WTC11 (cell line): Measurements from ENCODE around the gene MSI2. TPM values are rescaled to one million over a fixed set of nuclear protein-coding genes. Genes with fewer than 3 reads are reported as not detected.

Source experiments
- ATAC-seq: fragments of 200-7000 bp; cut with Tn5 transposase; 2 replicates; pipeline ENCODE4 v1.10.0; 2021; ENCODE audit warnings: mild to moderate bottlenecking, moderate library complexity
- CTCF ChIA-PET: fragments of 300-600 bp; sonication (Branson Sonifier 250); formaldehyde crosslinking; loops from one replicate; lab custom pipeline; 2021; ENCODE audit warnings: antibody characterized with exemption; lab: Charles Lee
- POLR2A ChIA-PET: fragments of 350-600 bp; sonication (Branson Sonifier 250); formaldehyde crosslinking; loops from one replicate; lab custom pipeline; 2021; ENCODE audit warnings: antibody characterized with exemption; lab: Charles Lee
- DNase-seq: peaks from one replicate; pipeline ENCODE4 v3.0.0; 2021; ENCODE audit warnings: low spot score
- H3K27ac Mint-ChIP-seq: 2 replicates; pipeline ENCODE4 v1.8.0; 2021; ENCODE audit warnings: mixed read lengths
- H3K27me3 Mint-ChIP-seq: 2 replicates; pipeline ENCODE4 v1.8.0; 2021; ENCODE audit warnings: low read depth, mild to moderate bottlenecking, moderate library complexity, mixed read lengths
- H3K36me3 Mint-ChIP-seq: 2 replicates; pipeline ENCODE4 v1.8.0; 2021; ENCODE audit warnings: mixed read lengths
- H3K4me1 Mint-ChIP-seq: 2 replicates; pipeline ENCODE4 v1.8.0; 2022; ENCODE audit warnings: mixed read lengths
- H3K4me3 Mint-ChIP-seq: 2 replicates; pipeline ENCODE4 v1.8.0; 2021; ENCODE audit warnings: mild to moderate bottlenecking, moderate library complexity, mixed read lengths
- H3K9me3 Mint-ChIP-seq: 2 replicates; pipeline ENCODE4 v1.8.0; 2021; ENCODE audit warnings: mixed read lengths
- CREM ChIP-seq: sonication (generic); formaldehyde crosslinking; IDR thresholded peaks from 2 replicates; pipeline ENCODE4 v1.8.1; 2022; ENCODE audit warnings: mild to moderate bottlenecking, missing genetic modification reagents, moderate library complexity
- E2F5 ChIP-seq: sonication (generic); formaldehyde crosslinking; IDR thresholded peaks from 2 replicates; pipeline ENCODE4 v1.8.1; 2022; ENCODE audit warnings: mild to moderate bottlenecking, moderate library complexity, missing genetic modification reagents
- FOXK1 ChIP-seq: sonication (generic); formaldehyde crosslinking; IDR thresholded peaks from 2 replicates; pipeline ENCODE4 v1.8.0; 2022; ENCODE audit warnings: mild to moderate bottlenecking, moderate library complexity, missing genetic modification reagents
- JUN ChIP-seq: sonication (generic); formaldehyde crosslinking; IDR thresholded peaks from 2 replicates; pipeline ENCODE4 v1.8.0; 2023; ENCODE audit warnings: mild to moderate bottlenecking, missing genetic modification reagents
- KAT7 ChIP-seq: sonication (generic); formaldehyde crosslinking; IDR thresholded peaks from 2 replicates; pipeline ENCODE4 v1.8.1; 2023; ENCODE audit warnings: missing genetic modification reagents, mild to moderate bottlenecking, borderline replicate concordance
- NFATC4 ChIP-seq: fragments of 250-450 bp; sonication (Bioruptor Pico); IDR thresholded peaks from 2 replicates; pipeline ENCODE4 v1.9.0; 2021; ENCODE audit warnings: mild to moderate bottlenecking
- NR3C1 ChIP-seq: sonication (generic); formaldehyde crosslinking; conservative IDR thresholded peaks from 2 replicates; pipeline ENCODE4 v1.8.1; 2023; ENCODE audit warnings: low read depth, mild to moderate bottlenecking, missing genetic modification reagents
- PRDM15 ChIP-seq: sonication (generic); formaldehyde crosslinking; IDR thresholded peaks from 2 replicates; pipeline ENCODE4 v1.8.0; 2022; ENCODE audit warnings: missing genetic modification reagents
- USF2 ChIP-seq: sonication (generic); formaldehyde crosslinking; IDR thresholded peaks from 2 replicates; pipeline ENCODE4 v1.8.1; 2023; ENCODE audit warnings: mild to moderate bottlenecking, missing genetic modification reagents, moderate library complexity
- ZBTB21 ChIP-seq: sonication (generic); formaldehyde crosslinking; IDR thresholded peaks from 2 replicates; pipeline ENCODE4 v1.8.1; 2023; ENCODE audit warnings: mild to moderate bottlenecking, missing genetic modification reagents, borderline replicate concordance
- ZNF423 ChIP-seq: fragments of 250-450 bp; sonication (Bioruptor Pico); IDR thresholded peaks from 2 replicates; pipeline ENCODE4 v2.1.2; 2022; ENCODE audit warnings: mild to moderate bottlenecking, moderate library complexity
- ZNF671 ChIP-seq: fragments of 250-450 bp; sonication (Bioruptor Pico); IDR thresholded peaks from 2 replicates; pipeline ENCODE4 v1.8.0; 2021; ENCODE audit warnings: mild to moderate bottlenecking
- total RNA-seq: library from RNA; stranded (reverse); gene quantifications from 3 replicates; pipeline ENCODE4 v1.2.3, GENCODE V29; 2021
- TF ChIP-seq, protein P1 (sequence below): sonication (generic); formaldehyde crosslinking; IDR thresholded peaks from 2 replicates; pipeline ENCODE4 v1.8.1; 2022; ENCODE audit warnings: mild to moderate bottlenecking, missing genetic modification reagents, moderate library complexity, borderline replicate concordance
- TF ChIP-seq, protein P2 (sequence below): sonication (generic); formaldehyde crosslinking; IDR thresholded peaks from 2 replicates; pipeline ENCODE4 v1.8.1; 2023; ENCODE audit warnings: mild to moderate bottlenecking, missing genetic modification reagents, moderate library complexity
- TF ChIP-seq, protein P3 (sequence below): fragments of 200-600 bp; IDR thresholded peaks from 2 replicates; pipeline ENCODE4 v1.8.0; 2022; ENCODE audit warnings: antibody characterized with exemption
- TF ChIP-seq, protein P4 (sequence below): sonication (generic); formaldehyde crosslinking; conservative IDR thresholded peaks from 2 replicates; pipeline ENCODE4 v1.8.1; 2023; ENCODE audit warnings: mild to moderate bottlenecking, low read depth, missing genetic modification reagents, moderate library complexity
- TF ChIP-seq, protein P5 (sequence below): sonication (generic); formaldehyde crosslinking; IDR thresholded peaks from 2 replicates; pipeline ENCODE4 v1.8.1; 2022; ENCODE audit warnings: low read depth, missing genetic modification reagents, borderline replicate concordance

The MSI2 gene
- total RNA-seq, 1 experiment from 2014 or later, result 82.1 TPM

- Mint-ChIP-seq H3K9me3 (no peaks in the 10 kb centered on the region), H3K4me1 (no peaks in the 10 kb centered on the region), H3K36me3 (no peaks in the 10 kb centered on the region), H3K27me3 (peaks cover 19% of the 10 kb centered on the region), H3K27ac (no peak overlapping the region), H3K4me3 (no peak overlapping the region)
- no peak for ATAC-seq
- TF ChIP-seq, protein P1, sequence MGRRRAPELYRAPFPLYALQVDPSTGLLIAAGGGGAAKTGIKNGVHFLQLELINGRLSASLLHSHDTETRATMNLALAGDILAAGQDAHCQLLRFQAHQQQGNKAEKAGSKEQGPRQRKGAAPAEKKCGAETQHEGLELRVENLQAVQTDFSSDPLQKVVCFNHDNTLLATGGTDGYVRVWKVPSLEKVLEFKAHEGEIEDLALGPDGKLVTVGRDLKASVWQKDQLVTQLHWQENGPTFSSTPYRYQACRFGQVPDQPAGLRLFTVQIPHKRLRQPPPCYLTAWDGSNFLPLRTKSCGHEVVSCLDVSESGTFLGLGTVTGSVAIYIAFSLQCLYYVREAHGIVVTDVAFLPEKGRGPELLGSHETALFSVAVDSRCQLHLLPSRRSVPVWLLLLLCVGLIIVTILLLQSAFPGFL (CRISPR knock-in tag), result no peak
- TF ChIP-seq CREM (no peak), KAT7 (CRISPR knock-in tag) (no peak), JUN (CRISPR knock-in tag) (no peak), E2F5 (CRISPR knock-in tag) (no peak), ZNF671 (CRISPR knock-in tag) (no peak), ZNF423 (CRISPR knock-in tag) (no peak), FOXK1 (CRISPR knock-in tag) (no peak), NR3C1 (CRISPR knock-in tag) (no peak), ZBTB21 (CRISPR knock-in tag) (no peak), USF2 (CRISPR knock-in tag) (no peak), PRDM15 (CRISPR knock-in tag) (no peak), NFATC4 (CRISPR knock-in tag) (no peak)
- TF ChIP-seq, protein P2, sequence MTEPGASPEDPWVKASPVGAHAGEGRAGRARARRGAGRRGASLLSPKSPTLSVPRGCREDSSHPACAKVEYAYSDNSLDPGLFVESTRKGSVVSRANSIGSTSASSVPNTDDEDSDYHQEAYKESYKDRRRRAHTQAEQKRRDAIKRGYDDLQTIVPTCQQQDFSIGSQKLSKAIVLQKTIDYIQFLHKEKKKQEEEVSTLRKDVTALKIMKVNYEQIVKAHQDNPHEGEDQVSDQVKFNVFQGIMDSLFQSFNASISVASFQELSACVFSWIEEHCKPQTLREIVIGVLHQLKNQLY (CRISPR knock-in tag), result no peak
- TF ChIP-seq, protein P3, sequence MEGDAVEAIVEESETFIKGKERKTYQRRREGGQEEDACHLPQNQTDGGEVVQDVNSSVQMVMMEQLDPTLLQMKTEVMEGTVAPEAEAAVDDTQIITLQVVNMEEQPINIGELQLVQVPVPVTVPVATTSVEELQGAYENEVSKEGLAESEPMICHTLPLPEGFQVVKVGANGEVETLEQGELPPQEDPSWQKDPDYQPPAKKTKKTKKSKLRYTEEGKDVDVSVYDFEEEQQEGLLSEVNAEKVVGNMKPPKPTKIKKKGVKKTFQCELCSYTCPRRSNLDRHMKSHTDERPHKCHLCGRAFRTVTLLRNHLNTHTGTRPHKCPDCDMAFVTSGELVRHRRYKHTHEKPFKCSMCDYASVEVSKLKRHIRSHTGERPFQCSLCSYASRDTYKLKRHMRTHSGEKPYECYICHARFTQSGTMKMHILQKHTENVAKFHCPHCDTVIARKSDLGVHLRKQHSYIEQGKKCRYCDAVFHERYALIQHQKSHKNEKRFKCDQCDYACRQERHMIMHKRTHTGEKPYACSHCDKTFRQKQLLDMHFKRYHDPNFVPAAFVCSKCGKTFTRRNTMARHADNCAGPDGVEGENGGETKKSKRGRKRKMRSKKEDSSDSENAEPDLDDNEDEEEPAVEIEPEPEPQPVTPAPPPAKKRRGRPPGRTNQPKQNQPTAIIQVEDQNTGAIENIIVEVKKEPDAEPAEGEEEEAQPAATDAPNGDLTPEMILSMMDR, result no peak
- TF ChIP-seq, protein P4, sequence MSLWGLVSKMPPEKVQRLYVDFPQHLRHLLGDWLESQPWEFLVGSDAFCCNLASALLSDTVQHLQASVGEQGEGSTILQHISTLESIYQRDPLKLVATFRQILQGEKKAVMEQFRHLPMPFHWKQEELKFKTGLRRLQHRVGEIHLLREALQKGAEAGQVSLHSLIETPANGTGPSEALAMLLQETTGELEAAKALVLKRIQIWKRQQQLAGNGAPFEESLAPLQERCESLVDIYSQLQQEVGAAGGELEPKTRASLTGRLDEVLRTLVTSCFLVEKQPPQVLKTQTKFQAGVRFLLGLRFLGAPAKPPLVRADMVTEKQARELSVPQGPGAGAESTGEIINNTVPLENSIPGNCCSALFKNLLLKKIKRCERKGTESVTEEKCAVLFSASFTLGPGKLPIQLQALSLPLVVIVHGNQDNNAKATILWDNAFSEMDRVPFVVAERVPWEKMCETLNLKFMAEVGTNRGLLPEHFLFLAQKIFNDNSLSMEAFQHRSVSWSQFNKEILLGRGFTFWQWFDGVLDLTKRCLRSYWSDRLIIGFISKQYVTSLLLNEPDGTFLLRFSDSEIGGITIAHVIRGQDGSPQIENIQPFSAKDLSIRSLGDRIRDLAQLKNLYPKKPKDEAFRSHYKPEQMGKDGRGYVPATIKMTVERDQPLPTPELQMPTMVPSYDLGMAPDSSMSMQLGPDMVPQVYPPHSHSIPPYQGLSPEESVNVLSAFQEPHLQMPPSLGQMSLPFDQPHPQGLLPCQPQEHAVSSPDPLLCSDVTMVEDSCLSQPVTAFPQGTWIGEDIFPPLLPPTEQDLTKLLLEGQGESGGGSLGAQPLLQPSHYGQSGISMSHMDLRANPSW, result no peak
- TF ChIP-seq, protein P5, sequence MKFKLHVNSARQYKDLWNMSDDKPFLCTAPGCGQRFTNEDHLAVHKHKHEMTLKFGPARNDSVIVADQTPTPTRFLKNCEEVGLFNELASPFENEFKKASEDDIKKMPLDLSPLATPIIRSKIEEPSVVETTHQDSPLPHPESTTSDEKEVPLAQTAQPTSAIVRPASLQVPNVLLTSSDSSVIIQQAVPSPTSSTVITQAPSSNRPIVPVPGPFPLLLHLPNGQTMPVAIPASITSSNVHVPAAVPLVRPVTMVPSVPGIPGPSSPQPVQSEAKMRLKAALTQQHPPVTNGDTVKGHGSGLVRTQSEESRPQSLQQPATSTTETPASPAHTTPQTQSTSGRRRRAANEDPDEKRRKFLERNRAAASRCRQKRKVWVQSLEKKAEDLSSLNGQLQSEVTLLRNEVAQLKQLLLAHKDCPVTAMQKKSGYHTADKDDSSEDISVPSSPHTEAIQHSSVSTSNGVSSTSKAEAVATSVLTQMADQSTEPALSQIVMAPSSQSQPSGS (CRISPR knock-in tag), result no peak
- CTCF ChIA-PET, result interaction anchor here (0.9 kb wide), 1 partner anchor 118 kb away, joined by 3 read pairs; no protein-coding TSS in a partner anchor
- no peak for DNase-seq
- POLR2A ChIA-PET, result no interaction called here
These were observed 458.4 kb downstream of the MSI2 start for GRCh38 chr17:57714665-57715180.
